ENCODE measurements around the gene SRP68.

GRCh38 chr17:76025294-76025693, 47.0 kb downstream of the SRP68 start:
- TF ChIP-seq USF1 (CRISPR knock-in tag; IDR thresholded peaks at IDR 0.05) (no peak), CTCF (IDR thresholded peaks at IDR 0.05) (no peak), ATF2 (CRISPR knock-in tag; IDR thresholded peaks at IDR 0.05; ENCODE audit: borderline replicate concordance, low read depth) (no peak), NR1H2 (CRISPR knock-in tag; IDR thresholded peaks at IDR 0.05) (no peak), NFATC4 (CRISPR knock-in tag; IDR thresholded peaks at IDR 0.05) (no peak), SOX15 (CRISPR knock-in tag; IDR thresholded peaks at IDR 0.05) (no peak), ZBTB21 (CRISPR knock-in tag; IDR thresholded peaks at IDR 0.05; ENCODE audit: borderline replicate concordance) (no peak), E2F5 (CRISPR knock-in tag; IDR thresholded peaks at IDR 0.05) (no peak), PRRX2 (CRISPR knock-in tag; IDR thresholded peaks at IDR 0.05) (no peak), HMGXB4 (CRISPR knock-in tag; IDR thresholded peaks at IDR 0.05) (no peak), PREB (CRISPR knock-in tag; IDR thresholded peaks at IDR 0.05; ENCODE audit: borderline replicate concordance) (no peak), ZNF281 (CRISPR knock-in tag; IDR thresholded peaks at IDR 0.05) (no peak)
